LNCaP clone FGC (cell line): ENCODE results near the gene ATCAY.

ENCODE experiments used
- DNase-seq: peaks from one replicate; pipeline ENCODE4 v3.0.0-alpha.2; 2011; ENCODE audit warnings: low read depth
- H3K4me3 ChIP-seq: 2 replicates; pipeline ENCODE4 v1.5.1; 2011; ENCODE audit warnings: mild to moderate bottlenecking, low read depth, low read length, control low read depth
- CTCF ChIP-seq: IDR thresholded peaks from 2 replicates; pipeline ENCODE4 v1.5.1; 2012; ENCODE audit warnings: mild to moderate bottlenecking; ENCODE audit not compliant: control insufficient read depth, insufficient read depth; ENCODE audit errors: extremely low read depth

Gene ATCAY

GRCh38 chr19:3975144-3975543 is 94.7 kb downstream of the ATCAY start:
- no peak overlapping the region for H3K4me3 ChIP-seq
- no peak for DNase-seq
- TF ChIP-seq CTCF, result no peak

- H3K4me3 ChIP-seq, result no peak overlapping the region
- no peak for DNase-seq
- no peak for TF ChIP-seq CTCF
Observed at GRCh38 chr19:3975637-3976087, 95.2 kb downstream of the ATCAY start.

- DNase-seq, result no peak
- no peak overlapping the region for H3K4me3 ChIP-seq
- no peak for TF ChIP-seq CTCF
Observed at GRCh38 chr19:3976495-3977241, 96.2 kb downstream of the ATCAY start.
